Endodermal cell (in vitro differentiated cells): Measurements from ENCODE around the gene THAP8. TPM values are rescaled to one million over a fixed set of nuclear protein-coding genes. Genes with fewer than 3 reads are reported as not detected.

Experiments used
- DNase-seq: peaks from one replicate; pipeline ENCODE4 v3.0.0-alpha.2; 2017
- H3K27ac ChIP-seq: 2 replicates; pipeline ENCODE4 v1.5.1; 2013; ENCODE audit warnings: mild to moderate bottlenecking, low read depth, low read length, moderate library complexity
- H3K27me3 ChIP-seq: 2 replicates; pipeline ENCODE4 v1.6.1; 2013; ENCODE audit warnings: mild to moderate bottlenecking, low read length, moderate library complexity; ENCODE audit not compliant: insufficient read depth, control insufficient read depth, poor library complexity, severe bottlenecking
- H3K36me3 ChIP-seq: 2 replicates; pipeline ENCODE4 v1.7.0; 2013; ENCODE audit warnings: mild to moderate bottlenecking, low read length, moderate library complexity; ENCODE audit not compliant: control insufficient read depth, insufficient read depth
- H3K4me1 ChIP-seq: one replicate; pipeline ENCODE4 v1.7.0; 2013; ENCODE audit warnings: low read length; ENCODE audit not compliant: control insufficient read depth, insufficient read depth
- H3K4me3 ChIP-seq: 2 replicates; pipeline ENCODE4 v1.5.1; 2013; ENCODE audit warnings: mild to moderate bottlenecking, low read length, moderate library complexity
- H3K9ac ChIP-seq: 2 replicates; pipeline ENCODE4 v1.6.1; 2013; ENCODE audit warnings: mild to moderate bottlenecking, low read length, moderate library complexity; ENCODE audit not compliant: poor library complexity, severe bottlenecking; ENCODE audit errors: extremely low read depth
- H3K9me3 ChIP-seq: 2 replicates; pipeline ENCODE4 v1.6.1; 2013; ENCODE audit warnings: mild to moderate bottlenecking, low read length, moderate library complexity; ENCODE audit not compliant: control insufficient read depth
- H3K27ac Mint-ChIP-seq: 2 replicates; pipeline ENCODE4 v1.8.0; 2020; ENCODE audit warnings: mixed read lengths
- H3K27me3 Mint-ChIP-seq: 2 replicates; pipeline ENCODE4 v1.8.0; 2021; ENCODE audit warnings: mild to moderate bottlenecking, mixed read lengths; ENCODE audit not compliant: insufficient read depth
- H3K36me3 Mint-ChIP-seq: 2 replicates; pipeline ENCODE4 v1.8.0; 2020; ENCODE audit warnings: low read depth, mixed read lengths
- H3K4me1 Mint-ChIP-seq: 2 replicates; pipeline ENCODE4 v1.8.0; 2020; ENCODE audit warnings: mixed read lengths
- H3K4me3 Mint-ChIP-seq: 2 replicates; pipeline ENCODE4 v1.8.0; 2020; ENCODE audit warnings: mild to moderate bottlenecking, moderate library complexity, mixed read lengths
- H3K9me3 Mint-ChIP-seq: 2 replicates; pipeline ENCODE4 v1.8.0; 2020; ENCODE audit warnings: mild to moderate bottlenecking, mixed read lengths
- WGBS, 2 experiments: methylation state at CpG; one replicate each; pipeline versions ENCODE4 v1.1.5 to v1.1.7; 2013; ENCODE audit warnings: missing lambda C conversion rate in 2 of 2, mixed read lengths in 1 of 2; ENCODE audit not compliant: insufficient coverage in 1 of 2, insufficient read length in 1 of 2; 5-methylcytosine and 5-hydroxymethylcytosine counted together
- total RNA-seq, 2 donors: library from RNA; stranded (reverse); fragmentation: NEBNext Ultra II Directional in 1 of 2; extraction: Animal tissue kit (Norgen Biotek cat#: 25700) in 1 of 2; gene quantifications; 2 replicates in 1 of 2; 3 replicates in 1 of 2; pipeline ENCODE4 v1.2.1, GENCODE V29; 2021
- TF ChIP-seq, protein P1 (sequence below): fragments of 200-600 bp; sonication (generic); conservative IDR thresholded peaks from 2 replicates; pipeline ENCODE4 v1.5.0; 2021; ENCODE audit warnings: antibody characterized with exemption, mild to moderate bottlenecking

Gene THAP8
- total RNA-seq, 2 donors from 2014 or later: 6.7 to 8.9 TPM

DNA sequence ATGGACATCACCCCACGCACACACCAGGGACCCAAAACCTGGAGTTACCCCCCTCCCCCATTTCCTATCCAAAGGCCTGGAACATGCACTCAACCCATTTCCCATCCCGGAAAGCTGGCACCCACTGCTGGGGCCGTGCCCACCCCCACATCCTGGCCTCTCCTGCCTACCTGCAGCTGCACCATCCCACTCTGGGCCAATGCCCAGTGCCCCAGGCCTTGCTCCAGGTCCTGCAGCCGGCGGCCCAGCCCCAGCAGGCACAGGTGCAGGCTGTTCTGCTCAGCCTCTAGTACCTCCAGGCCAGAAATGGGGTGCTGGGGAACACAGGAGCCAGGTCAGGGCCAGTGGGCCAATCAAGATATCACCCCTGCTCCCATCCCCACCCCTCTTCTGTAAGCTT, 47.1 kb downstream of the THAP8 start:
- no peak overlapping the region for H3K27ac Mint-ChIP-seq
- H3K9me3 ChIP-seq: no peaks in the 10 kb centered on the region
- H3K4me3 ChIP-seq: no peak overlapping the region
- TF ChIP-seq, protein P1, sequence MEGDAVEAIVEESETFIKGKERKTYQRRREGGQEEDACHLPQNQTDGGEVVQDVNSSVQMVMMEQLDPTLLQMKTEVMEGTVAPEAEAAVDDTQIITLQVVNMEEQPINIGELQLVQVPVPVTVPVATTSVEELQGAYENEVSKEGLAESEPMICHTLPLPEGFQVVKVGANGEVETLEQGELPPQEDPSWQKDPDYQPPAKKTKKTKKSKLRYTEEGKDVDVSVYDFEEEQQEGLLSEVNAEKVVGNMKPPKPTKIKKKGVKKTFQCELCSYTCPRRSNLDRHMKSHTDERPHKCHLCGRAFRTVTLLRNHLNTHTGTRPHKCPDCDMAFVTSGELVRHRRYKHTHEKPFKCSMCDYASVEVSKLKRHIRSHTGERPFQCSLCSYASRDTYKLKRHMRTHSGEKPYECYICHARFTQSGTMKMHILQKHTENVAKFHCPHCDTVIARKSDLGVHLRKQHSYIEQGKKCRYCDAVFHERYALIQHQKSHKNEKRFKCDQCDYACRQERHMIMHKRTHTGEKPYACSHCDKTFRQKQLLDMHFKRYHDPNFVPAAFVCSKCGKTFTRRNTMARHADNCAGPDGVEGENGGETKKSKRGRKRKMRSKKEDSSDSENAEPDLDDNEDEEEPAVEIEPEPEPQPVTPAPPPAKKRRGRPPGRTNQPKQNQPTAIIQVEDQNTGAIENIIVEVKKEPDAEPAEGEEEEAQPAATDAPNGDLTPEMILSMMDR: no peak
- H3K9ac ChIP-seq: no peak overlapping the region
- WGBS, 2 experiments: 92 to 100% methylated on average over 2 to 5 of the region's 5 CpGs
- no peak for DNase-seq
- peaks cover 31% of the 10 kb centered on the region for H3K36me3 Mint-ChIP-seq
- H3K9me3 Mint-ChIP-seq: no peaks in the 10 kb centered on the region
- peak overlapping the region; percentile 88 for H3K4me3 Mint-ChIP-seq
- H3K27ac ChIP-seq: no peak overlapping the region
- peaks cover 4% of the 10 kb centered on the region for H3K27me3 Mint-ChIP-seq
- H3K36me3 ChIP-seq: no peaks in the 10 kb centered on the region
- peaks cover 13% of the 10 kb centered on the region for H3K4me1 Mint-ChIP-seq
- no peaks in the 10 kb centered on the region for H3K27me3 ChIP-seq
- H3K4me1 ChIP-seq: no peaks in the 10 kb centered on the region

DNA sequence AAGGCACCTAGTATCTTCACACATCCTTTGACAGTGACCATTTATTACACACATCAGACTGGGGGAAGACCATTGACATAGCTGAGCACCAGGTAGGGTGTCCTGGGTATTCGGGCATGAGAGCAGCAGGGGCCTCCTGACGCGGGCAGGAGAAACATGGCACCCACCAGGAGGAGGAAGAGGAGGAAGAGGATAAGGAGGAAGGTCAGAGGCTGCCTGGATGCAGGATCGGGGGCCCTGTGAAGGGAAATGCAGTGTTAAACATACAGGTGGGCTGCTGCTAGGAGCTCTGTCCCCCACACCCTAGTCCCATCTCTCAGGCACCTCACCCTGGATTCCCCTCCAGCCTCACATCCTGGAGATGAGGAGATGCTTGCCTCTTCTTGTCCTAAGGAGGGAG, 50.8 kb downstream of the THAP8 start:
- 90 to 100% methylated on average over 4 of the region's 4 CpGs for WGBS, 2 experiments

GRCh38 chr19:36001605-36002004, 52.5 kb downstream of the THAP8 start:
- TF ChIP-seq, protein P1: no peak
- no peak for DNase-seq
- Mint-ChIP-seq H3K27ac (no peak overlapping the region), H3K27me3 (no peaks in the 10 kb centered on the region), H3K4me1 (no peaks in the 10 kb centered on the region), H3K9me3 (no peaks in the 10 kb centered on the region), H3K4me3 (no peak overlapping the region), H3K36me3 (peaks cover 43% of the 10 kb centered on the region)
- Histone ChIP-seq H3K27ac (no peak overlapping the region), H3K27me3 (no peaks in the 10 kb centered on the region), H3K9ac (no peak overlapping the region), H3K36me3 (peaks cover 17% of the 10 kb centered on the region), H3K9me3 (no peaks in the 10 kb centered on the region), H3K4me3 (no peak overlapping the region), H3K4me1 (no peaks in the 10 kb centered on the region)
- WGBS, 2 experiments: 97 to 100% methylated on average over 1 to 3 of the region's 3 CpGs

More for the DNA sequence above, 50.8 kb downstream of the THAP8 start:
- H3K36me3 ChIP-seq: peaks cover 17% of the 10 kb centered on the region
- no peak overlapping the region for H3K4me3 ChIP-seq
- H3K27me3 Mint-ChIP-seq: no peaks in the 10 kb centered on the region
- no peaks in the 10 kb centered on the region for H3K27me3 ChIP-seq
- H3K9me3 ChIP-seq: no peaks in the 10 kb centered on the region
- peaks cover 34% of the 10 kb centered on the region for H3K36me3 Mint-ChIP-seq
- DNase-seq: no peak
- no peak overlapping the region for H3K27ac ChIP-seq
- no peak overlapping the region for H3K27ac Mint-ChIP-seq
- H3K4me1 ChIP-seq: no peaks in the 10 kb centered on the region
- peaks cover under 1% of the 10 kb centered on the region for H3K4me1 Mint-ChIP-seq
- H3K9me3 Mint-ChIP-seq: no peaks in the 10 kb centered on the region
- no peak overlapping the region for H3K4me3 Mint-ChIP-seq
- no peak overlapping the region for H3K9ac ChIP-seq
- TF ChIP-seq, protein P1: no peak
